Transverse colon (tissue), 4 donors: ENCODE data around the gene PLEKHM2. TPM values are rescaled to one million over a fixed set of nuclear protein-coding genes. Genes with fewer than 3 reads are reported as not detected.

Source experiments
- DNase-seq: peaks from one replicate; pipeline ENCODE4 v3.0.0-alpha.2; 2019
- H3K27ac ChIP-seq, 4 donors: fragments of 200-600 bp; sonication (generic); 2 replicates each; pipeline ENCODE4 v1.5.1; 2016 to 2018; ENCODE audit warnings: inconsistent platforms in 4 of 4
- H3K27me3 ChIP-seq: fragments of 200-600 bp; sonication (generic); 2 replicates; pipeline ENCODE4 v1.5.1; 2017; ENCODE audit warnings: inconsistent platforms
- H3K36me3 ChIP-seq, 4 donors: fragments of 200-600 bp; sonication (generic); 2 replicates each; pipeline ENCODE4 v1.5.1; 2017 to 2019; ENCODE audit warnings: inconsistent platforms in 4 of 4
- H3K4me1 ChIP-seq, 4 donors: fragments of 200-600 bp; sonication (generic); 2 replicates each; pipeline ENCODE4 v1.5.1; 2017 to 2020; ENCODE audit warnings: inconsistent platforms in 4 of 4
- H3K4me3 ChIP-seq, 4 donors: fragments of 200-600 bp; sonication (generic); 1 replicate in 1 of 4; 2 replicates in 3 of 4; pipeline versions ENCODE4 v1.5.1 to v1.6.1; 2017 to 2019; ENCODE audit warnings: inconsistent platforms in 4 of 4
- H3K9me3 ChIP-seq, 2 donors: fragments of 200-600 bp; sonication (generic); 2 replicates each; pipeline ENCODE4 v1.5.1; 2017 to 2019; ENCODE audit warnings: inconsistent platforms in 2 of 2
- CTCF ChIP-seq, 5 experiments: fragments of 200-600 bp in 3 of 5; fragments of 450-650 bp in 2 of 5; sonication (generic) in 3 of 5; IDR thresholded peaks; 1 replicate in 2 of 5; 2 replicates in 3 of 5; pipeline ENCODE4 v1.5.1; 2016 to 2017; ENCODE audit warnings: antibody characterized with exemption in 5 of 5, inconsistent platforms in 3 of 5, mild to moderate bottlenecking in 2 of 5, moderate library complexity in 1 of 5
- EP300 ChIP-seq: sonication (generic); formaldehyde crosslinking; IDR thresholded peaks from one replicate; pipeline ENCODE4 v1.6.1; 2017; ENCODE audit warnings: antibody characterized with exemption, low read depth
- POLR2A ChIP-seq: fragments of 450-650 bp; IDR thresholded peaks from one replicate; pipeline ENCODE4 v1.6.1; 2016; ENCODE audit warnings: antibody characterized with exemption, mild to moderate bottlenecking, moderate library complexity
- POLR2AphosphoS5 ChIP-seq, 3 donors: sonication (generic); formaldehyde crosslinking; IDR thresholded peaks; one replicate each; pipeline ENCODE4 v1.6.1; 2016; ENCODE audit warnings: antibody characterized with exemption in 3 of 3
- WGBS, 2 donors: methylation state at CpG; one replicate each; pipeline ENCODE4 v1.1.5; 2018; ENCODE audit warnings: low coverage in 1 of 2; 5-methylcytosine and 5-hydroxymethylcytosine counted together
- in situ Hi-C, 4 donors: fragments of 200-750 bp; cut with MboI; loops; one replicate each; pipeline versions ENCODE4 v1.15.0 to v1.15.1; 2017; ENCODE audit warnings: low sequenced_read_pairs in 3 of 4, low pct_ligation_motif_present in 1 of 4, low pct_unique_long_range_greater_than_20kb in 1 of 4
- intact Hi-C: fragments of 100-400 bp; cut with DNase I; formaldehyde crosslinking; loops from one replicate; pipeline ENCODE4 v1.15.1; 2023; ENCODE audit warnings: low total_unique reads
- total RNA-seq, 4 donors: library from RNA; depleted of rRNA; stranded (reverse); fragments of >200 nt; gene quantifications; one replicate each; pipeline ENCODE4 v1.1.0, GENCODE V29; 2016

The PLEKHM2 gene
- total RNA-seq, 4 donors from 2014 or later, result 27.7 to 40.3 (median 33.0) TPM

GRCh38 chr1:15748264-15748663 is 64.1 kb downstream of the PLEKHM2 start:
- peaks cover 0 to 5% (median 0%) of the 10 kb centered on the region in 4 donors for H3K4me1 ChIP-seq
- no peak overlapping the region for H3K4me3 ChIP-seq
- H3K9me3 ChIP-seq, result no peaks in the 10 kb centered on the region
- no peaks in the 10 kb centered on the region for H3K27me3 ChIP-seq
- TF ChIP-seq EP300 (no peak), POLR2AphosphoS5 (IDR thresholded peaks at IDR 0.05) (no peak), POLR2A (no peak), CTCF (IDR thresholded peaks at IDR 0.05) (no peak)
- in situ Hi-C loops, result no loop called here
- DNase-seq, result no peak
- H3K36me3 ChIP-seq, result no peaks in the 10 kb centered on the region
- intact Hi-C loops, result loop anchor here (10.0 kb wide), 1 partner anchor 153 kb away; no protein-coding TSS in a partner anchor
- WGBS, 2 donors, result 77 to 100% methylated on average over 3 to 5 of the region's 5 CpGs
- H3K27ac ChIP-seq, result no peak overlapping the region

GRCh38 chr1:15748690-15749398 is 64.7 kb downstream of the PLEKHM2 start:
- no peaks in the 10 kb centered on the region for H3K27me3 ChIP-seq
- H3K4me3 ChIP-seq, result no peak overlapping the region
- no peaks in the 10 kb centered on the region for H3K36me3 ChIP-seq
- H3K9me3 ChIP-seq, result no peaks in the 10 kb centered on the region
- no peak for DNase-seq
- H3K27ac ChIP-seq, result no peak overlapping the region
- H3K4me1 ChIP-seq, result peaks cover 0 to 5% (median 0%) of the 10 kb centered on the region in 4 donors
- in situ Hi-C loops, result no loop called here
- no peak for TF ChIP-seq EP300
- TF ChIP-seq POLR2A, result no peak
- no peak for TF ChIP-seq POLR2AphosphoS5 (IDR thresholded peaks at IDR 0.05)
- TF ChIP-seq CTCF (IDR thresholded peaks at IDR 0.05), result no peak
- 77% methylated on average over 10 of the region's 10 CpGs; no CpG with 5 or more reads in 1 of the 2 donors for WGBS, 2 donors
- intact Hi-C loops, result loop anchor here (10.0 kb wide), 1 partner anchor 154 kb away; no protein-coding TSS in a partner anchor

GRCh38 chr1:15749399-15750291 is 65.5 kb downstream of the PLEKHM2 start:
- Histone ChIP-seq H3K36me3 (no peaks in the 10 kb centered on the region), H3K4me3 (no peak overlapping the region), H3K27ac (no peak overlapping the region), H3K27me3 (no peaks in the 10 kb centered on the region), H3K4me1 (peaks cover 0 to 5% (median 0%) of the 10 kb centered on the region in 4 donors), H3K9me3 (no peaks in the 10 kb centered on the region)
- no peak for DNase-seq
- in situ Hi-C loops (no loop called here), intact Hi-C loops (loop anchor here (10.0 kb wide), 1 partner anchor 155 kb away; no protein-coding TSS in a partner anchor)
- TF ChIP-seq EP300 (no peak), CTCF (IDR thresholded peaks at IDR 0.05) (no peak), POLR2A (no peak), POLR2AphosphoS5 (IDR thresholded peaks at IDR 0.05) (no peak)
- WGBS, 2 donors, result 17 to 63% methylated on average over 2 to 19 of the region's 19 CpGs

- Histone ChIP-seq H3K27me3 (no peaks in the 10 kb centered on the region), H3K9me3 (no peaks in the 10 kb centered on the region), H3K36me3 (no peaks in the 10 kb centered on the region), H3K4me1 (peaks cover 0 to 10% (median 5%) of the 10 kb centered on the region in 4 donors), H3K27ac (no peak overlapping the region), H3K4me3 (no peak overlapping the region)
- in situ Hi-C loops (no loop called here), intact Hi-C loops (no loop called here)
- DNase-seq, result no peak
- WGBS, 2 donors, result 85% methylated on average over 12 of the region's 12 CpGs; no CpG with 5 or more reads in 1 of the 2 donors
- TF ChIP-seq POLR2A, result no peak
- no peak for TF ChIP-seq POLR2AphosphoS5 (IDR thresholded peaks at IDR 0.05)
- no peak for TF ChIP-seq CTCF (IDR thresholded peaks at IDR 0.05)
- no peak for TF ChIP-seq EP300
Observed at GRCh38 chr1:15750924-15751323, 66.8 kb downstream of the PLEKHM2 start.
